GM23338 (cell line): ENCODE measurements around the gene CAPN9. TPM values are rescaled to one million over a fixed set of nuclear protein-coding genes. Genes with fewer than 3 reads are reported as not detected.

Experiments used
- ATAC-seq: fragments of 200-7000 bp; cut with Tn5 transposase; 3 replicates; pipeline ENCODE4 v1.9.1; 2020
- DNase-seq: peaks from one replicate; pipeline ENCODE4 v3.0.0-alpha.2; 2015; ENCODE audit warnings: low spot score
- H2AFZ ChIP-seq: fragments of 200-600 bp; sonication (generic); 2 replicates; pipeline ENCODE4 v1.8.0; 2016; ENCODE audit warnings: antibody characterized with exemption, mild to moderate bottlenecking, moderate library complexity
- H3F3A ChIP-seq: fragments of 200-600 bp; sonication (generic); replicated peaks from 2 replicates; pipeline ENCODE4 v1.8.0; 2017; ENCODE audit warnings: antibody characterized with exemption, mixed run types, low read depth
- H3K27ac ChIP-seq: fragments of 200-600 bp; sonication (generic); 2 replicates; pipeline ENCODE4 v1.6.1; 2016; ENCODE audit warnings: low read depth
- H3K27me3 ChIP-seq: fragments of 200-600 bp; sonication (generic); 2 replicates; pipeline ENCODE4 v1.8.0; 2016; ENCODE audit warnings: mild to moderate bottlenecking, mixed run types, moderate library complexity; ENCODE audit not compliant: insufficient read depth
- H3K36me3 ChIP-seq: fragments of 200-600 bp; sonication (generic); 2 replicates; pipeline ENCODE4 v1.8.0; 2016; ENCODE audit warnings: mild to moderate bottlenecking; ENCODE audit not compliant: insufficient read depth
- H3K4me1 ChIP-seq: fragments of 200-600 bp; sonication (generic); 2 replicates; pipeline ENCODE4 v1.8.0; 2016; ENCODE audit warnings: mild to moderate bottlenecking, moderate library complexity; ENCODE audit not compliant: insufficient read depth
- H3K4me2 ChIP-seq: fragments of 200-600 bp; sonication (generic); 2 replicates; pipeline ENCODE4 v1.7.1; 2017; ENCODE audit warnings: mixed run types
- H3K4me3 ChIP-seq: fragments of 200-600 bp; sonication (generic); 2 replicates; pipeline ENCODE4 v1.6.1; 2016; ENCODE audit warnings: mixed run types
- H3K79me2 ChIP-seq: fragments of 200-600 bp; sonication (generic); replicated peaks from 2 replicates; pipeline ENCODE4 v1.8.0; 2017; ENCODE audit warnings: mild to moderate bottlenecking; ENCODE audit not compliant: insufficient read depth
- H3K9me2 ChIP-seq: fragments of 200-600 bp; sonication (generic); 2 replicates; pipeline ENCODE4 v1.8.0; 2017; ENCODE audit not compliant: insufficient read depth
- H4K20me1 ChIP-seq: fragments of 200-600 bp; sonication (generic); replicated peaks from 2 replicates; pipeline ENCODE4 v1.8.0; 2017; ENCODE audit warnings: mild to moderate bottlenecking; ENCODE audit not compliant: insufficient read depth
- H3K27ac Mint-ChIP-seq: 2 replicates; pipeline ENCODE4 v1.8.0; 2020; ENCODE audit warnings: inconsistent platforms, mild to moderate bottlenecking, moderate library complexity, mixed read lengths
- H3K27me3 Mint-ChIP-seq: 3 replicates; pipeline ENCODE4 v1.8.0; 2022; ENCODE audit warnings: low read depth, mild to moderate bottlenecking, moderate library complexity, mixed read lengths, inconsistent platforms; ENCODE audit not compliant: insufficient read depth, poor library complexity
- H3K36me3 Mint-ChIP-seq: 3 replicates; pipeline ENCODE4 v1.8.0; 2021; ENCODE audit warnings: low read depth, mild to moderate bottlenecking, inconsistent platforms, moderate library complexity, mixed read lengths
- H3K4me1 Mint-ChIP-seq: 3 replicates; pipeline ENCODE4 v1.8.0; 2020; ENCODE audit warnings: mild to moderate bottlenecking, inconsistent platforms, mixed read lengths
- H3K4me3 Mint-ChIP-seq: 3 replicates; pipeline ENCODE4 v1.8.0; 2021; ENCODE audit warnings: moderate library complexity, mild to moderate bottlenecking, inconsistent platforms, mixed read lengths
- H3K9me3 Mint-ChIP-seq: 3 replicates; pipeline ENCODE4 v1.8.0; 2020; ENCODE audit warnings: moderate library complexity, mild to moderate bottlenecking, inconsistent platforms, mixed read lengths
- CREB1 ChIP-seq: fragments of 250-450 bp; sonication (Bioruptor Pico); IDR thresholded peaks from 2 replicates; pipeline ENCODE4 v1.5.0; 2020; ENCODE audit warnings: low read depth, mild to moderate bottlenecking, moderate library complexity
- EZH2 ChIP-seq: fragments of 200-600 bp; sonication (generic); IDR thresholded peaks from one replicate; pipeline ENCODE4 v1.8.0; 2017; ENCODE audit warnings: antibody characterized with exemption, mild to moderate bottlenecking, low read depth; ENCODE audit not compliant: unreplicated experiment
- NANOG ChIP-seq: IDR thresholded peaks from 2 replicates; pipeline ENCODE4 v1.6.1; 2016; ENCODE audit warnings: antibody characterized with exemption, borderline replicate concordance
- POLR2AphosphoS5 ChIP-seq: IDR thresholded peaks from 2 replicates; pipeline ENCODE4 v1.6.1; 2016; ENCODE audit warnings: antibody characterized with exemption, low read depth
- REST ChIP-seq: IDR thresholded peaks from one replicate; pipeline ENCODE4 v1.6.1; 2018; ENCODE audit warnings: antibody characterized with exemption; ENCODE audit not compliant: unreplicated experiment
- STAT1 ChIP-seq: IDR thresholded peaks from one replicate; pipeline ENCODE4 v1.6.1; 2016; ENCODE audit warnings: antibody characterized with exemption; ENCODE audit not compliant: unreplicated experiment
- ZNF114 ChIP-seq: fragments of 250-450 bp; sonication (Bioruptor Pico); IDR thresholded peaks from 2 replicates; pipeline ENCODE4 v1.5.0; 2020; ENCODE audit warnings: mild to moderate bottlenecking, moderate library complexity
- ZNF331 ChIP-seq: fragments of 250-450 bp; sonication (Bioruptor Pico); IDR thresholded peaks from 2 replicates; pipeline ENCODE4 v1.5.0; 2020; ENCODE audit warnings: low read depth, mild to moderate bottlenecking, moderate library complexity
- ZNF462 ChIP-seq: fragments of 250-450 bp; sonication (Bioruptor Pico); IDR thresholded peaks from 2 replicates; pipeline ENCODE4 v1.5.0; 2020; ENCODE audit warnings: mild to moderate bottlenecking, moderate library complexity
- polyA plus RNA-seq: library from polyadenylated mRNA; unstranded; fragments of >200 nt; fragmentation: Nextera tagmentation; extraction: Ambion mirVana; gene quantifications from 2 replicates; pipeline ENCODE4 v1.2.1, GENCODE V29; 2016
- total RNA-seq: library from RNA; depleted of rRNA; stranded (reverse); fragments of >200 nt; shearing (Covaris generic); gene quantifications from 2 replicates; pipeline ENCODE4 v1.2.3, GENCODE V29; 2014

CAPN9 gene
- total and polyA plus RNA-seq, 2 experiments from 2014 or later: 0.07 TPM; not detected in 1

DNA sequence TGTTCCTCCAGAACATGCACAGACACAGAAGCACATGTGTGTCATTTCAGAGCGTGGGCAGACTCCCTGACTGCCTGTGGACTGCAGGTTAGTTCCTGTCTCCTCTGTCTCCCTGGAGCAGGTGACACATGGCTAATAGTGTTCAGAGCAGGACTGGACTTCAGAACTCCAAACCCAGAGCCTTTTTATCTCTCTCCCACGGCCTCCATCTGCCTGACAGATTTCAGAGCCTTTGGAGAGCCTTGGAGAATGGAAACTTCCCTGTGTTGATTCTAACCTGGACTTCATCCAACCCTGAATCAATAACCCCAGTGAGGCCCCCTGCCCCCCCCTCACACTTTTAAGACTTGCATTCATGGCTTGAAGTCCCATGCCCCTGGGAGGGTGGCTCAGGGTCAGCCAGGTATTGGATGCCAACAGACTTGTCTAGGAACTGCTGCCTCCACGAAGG, 76.8 kb downstream of the CAPN9 start:
- ATAC-seq (no peak), DNase-seq (no peak)
- no peak overlapping the region for H3K4me2 ChIP-seq
- Mint-ChIP-seq H3K36me3 (no peaks in the 10 kb centered on the region), H3K4me1 (no peaks in the 10 kb centered on the region), H3K4me3 (no peak overlapping the region), H3K27me3 (peaks cover 2% of the 10 kb centered on the region), H3K9me3 (no peaks in the 10 kb centered on the region), H3K27ac (no peak overlapping the region)
- H3K79me2 ChIP-seq: no peaks in the 10 kb centered on the region
- no peak overlapping the region for H3K27ac ChIP-seq
- H3K9me2 ChIP-seq: no peaks in the 10 kb centered on the region; the same call in 1 of the 2 replicates
- H3K4me1 ChIP-seq: no peaks in the 10 kb centered on the region
- H3K4me3 ChIP-seq: no peak overlapping the region
- no peaks in the 10 kb centered on the region; the same call in 1 of the 2 replicates for H4K20me1 ChIP-seq
- TF ChIP-seq CREB1 (no peak), POLR2AphosphoS5 (no peak), REST (no peak)
- H3K27me3 ChIP-seq: no peaks in the 10 kb centered on the region
- no peaks in the 10 kb centered on the region for H3F3A ChIP-seq
- no peaks in the 10 kb centered on the region for H3K36me3 ChIP-seq
- no peak overlapping the region for H2AFZ ChIP-seq

DNA sequence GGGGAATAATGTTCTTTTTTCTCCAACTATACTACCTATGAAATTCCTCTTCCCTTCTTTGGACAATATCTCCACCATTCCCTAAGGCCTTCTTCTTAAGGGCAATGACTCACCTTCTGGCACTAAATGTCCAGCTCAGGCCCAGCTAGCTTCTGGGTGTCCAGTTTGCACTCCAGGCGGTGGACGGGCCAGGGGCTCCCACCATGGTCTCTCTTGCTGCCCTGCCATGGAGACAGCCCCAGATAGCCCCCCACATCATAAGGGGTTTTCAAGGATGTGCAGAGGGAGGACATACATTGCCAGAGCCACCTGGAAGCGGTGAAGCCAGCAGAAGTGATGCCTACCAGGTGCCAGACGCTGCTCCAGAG, 77.3 kb downstream of the CAPN9 start:
- Mint-ChIP-seq H3K9me3 (no peaks in the 10 kb centered on the region), H3K4me3 (no peak overlapping the region), H3K27me3 (peaks cover 2% of the 10 kb centered on the region), H3K4me1 (no peaks in the 10 kb centered on the region), H3K36me3 (no peaks in the 10 kb centered on the region), H3K27ac (no peak overlapping the region)
- ATAC-seq (no peak), DNase-seq (no peak)
- Histone ChIP-seq H3K36me3 (no peaks in the 10 kb centered on the region), H3K27ac (no peak overlapping the region), H3K4me2 (no peak overlapping the region), H3K9me2 (no peaks in the 10 kb centered on the region; the same call in 1 of the 2 replicates), H3K4me3 (no peak overlapping the region), H3K79me2 (no peaks in the 10 kb centered on the region), H3K4me1 (no peaks in the 10 kb centered on the region), H2AFZ (no peak overlapping the region), H3K27me3 (no peaks in the 10 kb centered on the region), H3F3A (no peaks in the 10 kb centered on the region), H4K20me1 (no peaks in the 10 kb centered on the region; the same call in 1 of the 2 replicates)
- TF ChIP-seq ZNF462 (CRISPR knock-in tag) (no peak), ZNF331 (CRISPR knock-in tag) (no peak), EZH2 (no peak), CREB1 (no peak), NANOG (no peak), ZNF114 (no peak), STAT1 (no peak), REST (no peak)
